ENCODE data around the gene DPH1.

DPH1 gene

GRCh38 chr17:2043785-2044184 lies 13.8 kb downstream of the DPH1 start:
- Histone ChIP-seq H3K36me3 (ENCODE audit: insufficient read depth, low read length) (peaks cover 23% of the 10 kb centered on the region), H3K4me3 (ENCODE audit: low read length) (no peak overlapping the region), H3K9ac (ENCODE audit: low read depth, low read length) (peak overlapping the region; percentile 54), H3K4me1 (ENCODE audit: control insufficient read depth, insufficient read depth, low read length) (peaks cover 29% of the 10 kb centered on the region), H3K27me3 (ENCODE audit: control insufficient read depth, insufficient read depth, low read length) (no peaks in the 10 kb centered on the region), H3K9me3 (replicated peaks; ENCODE audit: low read length) (no peaks in the 10 kb centered on the region), H3K4me2 (ENCODE audit: low read length) (peak overlapping the region; percentile 100)

DNA sequence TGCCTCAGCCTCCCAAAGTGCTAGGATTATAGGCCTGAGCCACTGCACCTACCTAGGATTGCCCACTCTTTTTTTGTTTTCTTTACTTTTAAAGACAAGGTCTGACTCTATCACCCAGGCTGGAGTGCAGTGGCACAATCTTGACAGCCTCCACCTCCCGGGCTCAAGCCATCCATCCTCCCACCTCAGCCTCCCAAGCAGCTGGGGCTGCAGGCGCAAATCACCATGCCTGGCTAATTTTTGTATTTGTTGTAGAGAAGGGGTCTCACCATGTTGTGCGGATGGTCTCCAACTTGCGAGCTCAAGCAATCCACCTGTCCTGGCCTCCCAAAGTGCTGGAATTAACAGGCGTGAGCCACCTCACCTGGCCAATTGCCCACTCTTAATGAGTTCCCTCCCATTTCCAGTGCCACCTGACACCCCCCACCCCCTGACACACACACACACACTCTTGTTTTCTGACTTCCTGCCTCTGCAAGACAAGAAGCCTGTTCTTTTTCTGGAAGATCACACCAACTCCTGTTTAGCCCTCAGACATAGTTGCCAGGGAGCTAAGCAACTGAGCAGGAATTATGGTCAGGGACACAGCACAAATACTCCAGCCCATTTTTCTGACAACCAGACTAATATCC lies 14.4 kb downstream of the DPH1 start:
- H3K27me3 ChIP-seq (ENCODE audit: control insufficient read depth, insufficient read depth, low read length): no peaks in the 10 kb centered on the region
- H3K4me1 ChIP-seq (ENCODE audit: control insufficient read depth, insufficient read depth, low read length): peaks cover 34% of the 10 kb centered on the region
- no peak overlapping the region for H3K4me3 ChIP-seq (ENCODE audit: low read length)
- H3K9ac ChIP-seq (ENCODE audit: low read depth, low read length): no peak overlapping the region
- H3K4me2 ChIP-seq (ENCODE audit: low read length): no peak overlapping the region
- no peaks in the 10 kb centered on the region for H3K9me3 ChIP-seq (replicated peaks; ENCODE audit: low read length)
- peaks cover 23% of the 10 kb centered on the region for H3K36me3 ChIP-seq (ENCODE audit: insufficient read depth, low read length)

- Histone ChIP-seq H3K36me3 (ENCODE audit: insufficient read depth, low read length) (peaks cover 19% of the 10 kb centered on the region), H3K27me3 (ENCODE audit: control insufficient read depth, insufficient read depth, low read length) (peaks cover 3% of the 10 kb centered on the region), H3K4me2 (ENCODE audit: low read length) (no peak overlapping the region), H3K4me3 (ENCODE audit: low read length) (no peak overlapping the region), H3K9me3 (replicated peaks; ENCODE audit: low read length) (no peaks in the 10 kb centered on the region), H3K9ac (ENCODE audit: low read depth, low read length) (no peak overlapping the region), H3K4me1 (ENCODE audit: control insufficient read depth, insufficient read depth, low read length) (peaks cover 30% of the 10 kb centered on the region)
Measured at GRCh38 chr17:2047590-2047989, 17.6 kb downstream of the DPH1 start.

DNA sequence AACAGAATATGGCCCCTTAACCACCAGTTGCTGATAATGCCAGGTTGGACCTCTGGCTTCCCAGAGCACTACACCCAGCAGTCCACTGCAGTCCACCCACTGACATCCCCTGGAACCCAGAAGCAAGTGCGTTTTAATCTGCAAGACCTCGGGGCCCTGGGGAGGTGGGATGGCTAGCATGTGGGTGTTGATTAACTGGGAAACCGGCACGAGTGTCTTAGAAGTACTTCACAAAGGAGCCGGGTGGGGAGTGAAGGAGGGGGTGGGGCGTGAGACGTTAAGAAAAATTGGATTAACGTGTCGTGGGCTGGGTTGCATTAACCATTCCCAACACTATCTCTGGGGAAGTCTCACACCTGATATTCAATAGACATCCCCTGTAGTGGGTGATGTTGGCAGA lies 18.9 kb downstream of the DPH1 start:
- Histone ChIP-seq H3K4me3 (ENCODE audit: low read length) (peak overlapping the region; percentile 96), H3K27me3 (ENCODE audit: control insufficient read depth, insufficient read depth, low read length) (peaks cover 3% of the 10 kb centered on the region), H3K9ac (ENCODE audit: low read depth, low read length) (peak overlapping the region; percentile 86)

DNA sequence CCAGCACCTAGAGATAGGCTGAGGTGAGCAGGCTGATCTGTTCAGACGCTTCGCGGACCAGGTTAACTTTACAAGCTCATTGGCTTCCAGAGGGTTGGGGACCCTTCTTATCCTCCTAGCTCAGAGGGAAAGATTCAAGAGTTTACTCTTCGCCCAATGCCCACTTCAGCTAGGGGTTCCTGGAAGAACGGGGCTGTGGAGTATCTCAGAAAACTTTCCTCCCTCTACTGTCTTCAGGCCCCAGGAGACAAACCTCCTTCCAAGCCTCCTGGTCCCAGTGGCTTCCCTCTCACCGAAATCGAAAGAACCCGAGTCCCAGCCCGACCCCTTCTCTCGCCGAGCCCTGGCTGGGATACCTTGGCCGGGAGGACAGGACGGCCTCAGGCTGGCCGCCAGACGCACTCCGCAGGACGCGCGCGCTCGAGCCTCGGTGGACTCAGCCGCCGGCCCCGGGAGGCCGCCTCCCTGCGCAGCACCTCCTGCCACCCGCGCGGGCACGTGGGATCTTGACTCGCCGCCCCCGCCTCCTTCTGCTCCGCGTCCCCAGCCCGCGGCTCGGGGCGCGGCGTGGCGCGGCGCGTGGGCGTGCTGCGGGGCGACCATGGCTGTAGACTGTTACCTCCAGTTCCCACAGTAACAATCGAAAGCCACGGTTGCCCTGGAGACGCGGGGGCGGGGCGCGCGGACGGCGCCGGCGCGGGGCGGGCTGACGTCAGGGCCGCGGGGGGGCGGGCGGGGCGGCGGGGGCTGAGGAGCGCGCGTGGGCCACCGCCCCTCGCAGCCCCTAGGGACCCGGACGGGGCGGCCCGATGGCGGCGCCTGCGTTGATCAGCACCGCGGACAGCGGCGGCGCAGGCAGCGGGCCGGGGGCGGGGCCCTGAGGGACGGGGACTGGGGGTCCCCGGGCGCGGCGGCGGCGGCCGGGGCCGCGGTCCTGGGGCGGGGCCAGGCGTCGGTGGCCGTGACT lies 19.7 kb downstream of the DPH1 start:
- H3K4me1 ChIP-seq (ENCODE audit: control insufficient read depth, insufficient read depth, low read length): peaks cover 13% of the 10 kb centered on the region
- peaks cover 5% of the 10 kb centered on the region for H3K36me3 ChIP-seq (ENCODE audit: insufficient read depth, low read length)
- H3K9ac ChIP-seq (ENCODE audit: low read depth, low read length): peak overlapping the region; percentile 86
- H3K4me2 ChIP-seq (ENCODE audit: low read length): peak overlapping the region; percentile 99
- no peaks in the 10 kb centered on the region for H3K9me3 ChIP-seq (replicated peaks; ENCODE audit: low read length)
- H3K4me3 ChIP-seq (ENCODE audit: low read length): peak overlapping the region; percentile 96
- peaks cover 3% of the 10 kb centered on the region for H3K27me3 ChIP-seq (ENCODE audit: control insufficient read depth, insufficient read depth, low read length)

More for the DNA sequence above, 18.9 kb downstream of the DPH1 start:
- peak overlapping the region; percentile 99 for H3K4me2 ChIP-seq (ENCODE audit: low read length)
- H3K9me3 ChIP-seq (replicated peaks; ENCODE audit: low read length): no peaks in the 10 kb centered on the region
- peaks cover 18% of the 10 kb centered on the region for H3K4me1 ChIP-seq (ENCODE audit: control insufficient read depth, insufficient read depth, low read length)
- H3K36me3 ChIP-seq (ENCODE audit: insufficient read depth, low read length): peaks cover 8% of the 10 kb centered on the region

- peaks cover 13% of the 10 kb centered on the region for H3K4me1 ChIP-seq (ENCODE audit: control insufficient read depth, insufficient read depth, low read length)
Measured at GRCh38 chr17:2050300-2051060, 20.5 kb downstream of the DPH1 start.

GRCh38 chr17:2051061-2051932 lies 21.3 kb downstream of the DPH1 start:
- Histone ChIP-seq H3K9me3 (replicated peaks; ENCODE audit: low read length) (no peaks in the 10 kb centered on the region), H3K4me1 (ENCODE audit: control insufficient read depth, insufficient read depth, low read length) (peaks cover 13% of the 10 kb centered on the region), H3K4me3 (ENCODE audit: low read length) (no peak overlapping the region), H3K4me2 (ENCODE audit: low read length) (peak overlapping the region; percentile 85), H3K36me3 (ENCODE audit: insufficient read depth, low read length) (no peaks in the 10 kb centered on the region), H3K27me3 (ENCODE audit: control insufficient read depth, insufficient read depth, low read length) (peaks cover 3% of the 10 kb centered on the region), H3K9ac (ENCODE audit: low read depth, low read length) (no peak overlapping the region)

More at GRCh38 chr17:2050300-2051060, 20.5 kb downstream of the DPH1 start:
- H3K9me3 ChIP-seq (replicated peaks; ENCODE audit: low read length): no peaks in the 10 kb centered on the region
- H3K4me2 ChIP-seq (ENCODE audit: low read length): peak overlapping the region; percentile 85
- no peaks in the 10 kb centered on the region for H3K36me3 ChIP-seq (ENCODE audit: insufficient read depth, low read length)
- H3K27me3 ChIP-seq (ENCODE audit: control insufficient read depth, insufficient read depth, low read length): peaks cover 3% of the 10 kb centered on the region
- H3K4me3 ChIP-seq (ENCODE audit: low read length): peak overlapping the region; percentile 96
- peak overlapping the region; percentile 76 for H3K9ac ChIP-seq (ENCODE audit: low read depth, low read length)

GRCh38 chr17:2051933-2052559 lies 22.1 kb downstream of the DPH1 start:
- H3K4me1 ChIP-seq (ENCODE audit: control insufficient read depth, insufficient read depth, low read length): peaks cover 13% of the 10 kb centered on the region
- peaks cover 3% of the 10 kb centered on the region for H3K27me3 ChIP-seq (ENCODE audit: control insufficient read depth, insufficient read depth, low read length)

GRCh38 chr17:2053380-2054261 lies 23.7 kb downstream of the DPH1 start:
- peaks cover 5% of the 10 kb centered on the region for H3K36me3 ChIP-seq (ENCODE audit: insufficient read depth, low read length)
- peaks cover 3% of the 10 kb centered on the region for H3K27me3 ChIP-seq (ENCODE audit: control insufficient read depth, insufficient read depth, low read length)
- H3K9ac ChIP-seq (ENCODE audit: low read depth, low read length): no peak overlapping the region
- H3K4me3 ChIP-seq (ENCODE audit: low read length): no peak overlapping the region
- H3K4me2 ChIP-seq (ENCODE audit: low read length): no peak overlapping the region
- H3K4me1 ChIP-seq (ENCODE audit: control insufficient read depth, insufficient read depth, low read length): peaks cover 12% of the 10 kb centered on the region
- no peaks in the 10 kb centered on the region for H3K9me3 ChIP-seq (replicated peaks; ENCODE audit: low read length)

More at GRCh38 chr17:2051933-2052559, 22.1 kb downstream of the DPH1 start:
- Histone ChIP-seq H3K4me3 (ENCODE audit: low read length) (no peak overlapping the region), H3K9ac (ENCODE audit: low read depth, low read length) (no peak overlapping the region), H3K9me3 (replicated peaks; ENCODE audit: low read length) (no peaks in the 10 kb centered on the region), H3K4me2 (ENCODE audit: low read length) (no peak overlapping the region), H3K36me3 (ENCODE audit: insufficient read depth, low read length) (peaks cover 5% of the 10 kb centered on the region)

DNA sequence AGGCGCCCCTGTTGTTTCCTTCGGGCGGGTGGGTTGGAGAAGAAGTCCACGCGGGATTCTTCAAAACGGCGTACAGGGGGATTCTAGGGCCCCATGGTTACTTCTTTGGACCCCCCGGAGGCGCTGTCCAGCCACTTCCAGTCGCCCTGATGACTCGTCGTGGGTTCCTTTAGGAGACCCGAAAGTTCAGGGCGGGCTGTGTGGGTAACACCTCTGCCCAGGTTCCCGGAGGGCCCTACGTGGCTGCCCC lies 24.2 kb downstream of the DPH1 start:
- Histone ChIP-seq H3K9me3 (replicated peaks; ENCODE audit: low read length) (no peaks in the 10 kb centered on the region), H3K9ac (ENCODE audit: low read depth, low read length) (no peak overlapping the region), H3K4me3 (ENCODE audit: low read length) (no peak overlapping the region), H3K4me2 (ENCODE audit: low read length) (no peak overlapping the region), H3K36me3 (ENCODE audit: insufficient read depth, low read length) (peaks cover 5% of the 10 kb centered on the region), H3K4me1 (ENCODE audit: control insufficient read depth, insufficient read depth, low read length) (peaks cover 7% of the 10 kb centered on the region), H3K27me3 (ENCODE audit: control insufficient read depth, insufficient read depth, low read length) (peaks cover 3% of the 10 kb centered on the region)

Data from skeletal muscle satellite cell (primary cell).